Effector memory CD8-positive, alpha-beta T cell (primary cell): ENCODE measurements around the gene CACNA1F.

Experiments used
- ATAC-seq: fragments of 150-1000 bp; cut with Tn5 transposase; replicated peaks from 2 replicates; pipeline ENCODE4 v1.10.0; 2021; ENCODE audit warnings: mild to moderate bottlenecking, moderate library complexity
- DNase-seq, 3 experiments: peaks; one replicate each; pipeline ENCODE4 v3.0.0; 2021
- H3K27ac Mint-ChIP-seq, 2 donors: one replicate each; pipeline ENCODE4 v1.8.0; 2022; ENCODE audit warnings: mild to moderate bottlenecking in 2 of 2, mixed read lengths in 2 of 2, moderate library complexity in 2 of 2
- H3K27me3 Mint-ChIP-seq, 2 donors: one replicate each; pipeline ENCODE4 v1.8.0; 2022; ENCODE audit warnings: mixed read lengths in 2 of 2
- H3K36me3 Mint-ChIP-seq: one replicate; pipeline ENCODE4 v1.8.0; 2022; ENCODE audit warnings: mild to moderate bottlenecking, moderate library complexity, mixed read lengths; ENCODE audit not compliant: insufficient read depth
- H3K4me1 Mint-ChIP-seq, 2 donors: one replicate each; pipeline ENCODE4 v1.8.0; 2022; ENCODE audit warnings: low read depth in 2 of 2, mixed read lengths in 2 of 2
- H3K4me3 Mint-ChIP-seq, 2 donors: one replicate each; pipeline ENCODE4 v1.8.0; 2022; ENCODE audit warnings: mild to moderate bottlenecking in 2 of 2, mixed read lengths in 2 of 2, moderate library complexity in 2 of 2
- H3K9me3 Mint-ChIP-seq, 2 donors: one replicate each; pipeline ENCODE4 v1.8.0; 2022; ENCODE audit warnings: mixed read lengths in 2 of 2

Gene CACNA1F

DNA sequence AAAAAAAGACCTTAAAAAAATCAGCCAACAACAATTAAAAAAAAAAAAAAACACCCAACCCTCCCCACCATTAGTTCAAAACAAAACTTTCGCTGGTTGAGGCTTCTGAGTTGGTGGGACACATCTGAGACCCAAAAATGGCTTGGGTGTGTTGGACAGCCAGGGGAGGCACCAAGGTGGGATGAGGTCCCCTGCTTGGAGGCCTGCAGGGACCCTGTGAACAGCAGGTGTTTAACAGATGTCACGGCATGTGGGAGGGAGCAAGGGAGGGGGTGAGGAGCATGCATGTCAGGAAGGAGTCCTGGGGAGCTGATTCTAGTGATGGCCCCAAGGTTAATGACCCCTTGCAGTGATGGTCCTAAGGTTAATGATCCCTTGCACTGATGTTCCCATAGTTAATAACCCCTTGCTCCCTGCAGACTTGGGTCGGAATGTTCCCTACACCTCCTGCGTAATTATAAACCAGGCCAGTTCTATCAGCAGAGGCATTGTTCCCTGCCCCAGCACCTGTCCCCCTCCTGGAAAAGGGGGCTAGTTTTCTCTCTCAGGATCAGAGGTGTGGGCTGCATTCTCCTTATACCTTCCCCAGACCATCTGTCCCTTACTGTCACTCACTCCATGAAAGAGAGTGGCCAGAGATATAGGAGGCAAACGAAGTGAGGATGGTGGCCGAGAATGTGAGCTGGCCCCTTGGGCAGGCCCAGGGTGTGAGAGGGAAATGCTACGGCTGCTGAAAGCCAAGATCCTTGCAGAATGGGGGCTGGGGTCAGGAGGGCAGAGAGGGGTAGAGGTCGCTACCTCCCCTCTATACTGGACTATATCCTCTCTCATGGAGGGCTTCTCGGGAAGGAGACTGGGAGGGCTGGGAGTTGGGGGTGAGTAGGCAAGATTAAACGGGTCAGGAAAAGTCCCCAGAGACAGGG, 33.6 kb upstream of the CACNA1F start:
- ATAC-seq = no peak
- no peak for DNase-seq
- H3K4me1 Mint-ChIP-seq = peaks cover 13 to 14% of the 10 kb centered on the region in 2 donors
- H3K27me3 Mint-ChIP-seq = no peaks in the 10 kb centered on the region
- peaks cover 19% of the 10 kb centered on the region for H3K36me3 Mint-ChIP-seq
- peak overlapping the region in 1 of 2 donors; percentile 28 for H3K4me3 Mint-ChIP-seq
- H3K9me3 Mint-ChIP-seq = no peaks in the 10 kb centered on the region
- H3K27ac Mint-ChIP-seq = no peak overlapping the region

DNA sequence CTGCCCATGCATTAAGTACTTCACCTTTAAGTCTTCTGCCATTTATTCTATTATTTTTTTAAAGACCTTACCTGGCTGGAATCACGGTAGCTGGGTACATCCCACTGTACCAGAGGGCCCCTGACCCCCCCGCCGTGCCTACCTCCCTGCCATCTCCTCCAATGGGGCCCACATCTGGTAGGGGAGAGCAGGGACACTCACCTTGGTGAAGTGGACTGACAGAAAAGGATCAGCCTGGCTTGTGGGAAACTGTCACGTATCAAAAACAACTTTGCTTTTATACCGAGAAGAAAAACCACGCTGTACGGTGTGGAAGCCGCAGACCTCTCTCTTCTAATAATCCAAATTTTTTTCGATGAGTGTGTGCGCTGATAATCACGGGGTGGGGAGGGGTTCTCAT, 31.3 kb upstream of the CACNA1F start, which contains the start of gene FOXP3:
Gene FOXP3, minus strand, starts transcription at position 251 of the 400 bp plus-strand sequence. CDS start 6,205 bp downstream, outside the sequence.
- H3K27ac Mint-ChIP-seq = peak within 1 kb of the TSS in 1 of 2 donors; percentile 17
- H3K4me3 Mint-ChIP-seq = peak within 1 kb of the TSS; percentile 10 to 49
- peaks cover 17% of the 10 kb centered on the region for H3K36me3 Mint-ChIP-seq
- DNase-seq (no peak), ATAC-seq (no peak)
- no peaks in the 10 kb centered on the region for H3K27me3 Mint-ChIP-seq
- H3K9me3 Mint-ChIP-seq = no peaks in the 10 kb centered on the region
- peaks cover 8% of the 10 kb centered on the region in 2 donors for H3K4me1 Mint-ChIP-seq

DNA sequence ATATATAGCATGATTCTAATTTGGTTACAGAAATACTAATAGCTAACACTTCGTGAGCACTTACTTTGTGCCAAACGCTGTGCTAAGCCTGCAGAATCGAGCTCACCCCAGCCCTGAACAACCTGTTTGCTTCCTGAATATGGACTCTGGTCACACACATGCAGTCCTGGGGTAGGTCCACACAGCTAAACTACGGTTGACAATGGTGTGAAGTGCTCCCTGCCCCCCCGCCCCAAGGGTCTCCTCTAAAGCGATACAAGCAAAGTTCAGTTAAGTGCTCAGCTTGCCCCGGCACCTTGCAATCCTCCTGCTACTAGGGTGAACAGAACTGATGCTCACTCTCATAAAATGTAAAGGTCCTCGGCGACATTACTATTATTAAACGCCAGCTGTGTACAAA, 30.5 kb upstream of the CACNA1F start:
- peaks cover 8 to 10% of the 10 kb centered on the region in 2 donors for H3K4me1 Mint-ChIP-seq
- DNase-seq (no peak), ATAC-seq (no peak)
- H3K4me3 Mint-ChIP-seq = no peak overlapping the region
- H3K27ac Mint-ChIP-seq = peak overlapping the region in 1 of 2 donors; percentile 17
- no peaks in the 10 kb centered on the region for H3K9me3 Mint-ChIP-seq
- peaks cover 9% of the 10 kb centered on the region for H3K36me3 Mint-ChIP-seq
- H3K27me3 Mint-ChIP-seq = no peaks in the 10 kb centered on the region

DNA sequence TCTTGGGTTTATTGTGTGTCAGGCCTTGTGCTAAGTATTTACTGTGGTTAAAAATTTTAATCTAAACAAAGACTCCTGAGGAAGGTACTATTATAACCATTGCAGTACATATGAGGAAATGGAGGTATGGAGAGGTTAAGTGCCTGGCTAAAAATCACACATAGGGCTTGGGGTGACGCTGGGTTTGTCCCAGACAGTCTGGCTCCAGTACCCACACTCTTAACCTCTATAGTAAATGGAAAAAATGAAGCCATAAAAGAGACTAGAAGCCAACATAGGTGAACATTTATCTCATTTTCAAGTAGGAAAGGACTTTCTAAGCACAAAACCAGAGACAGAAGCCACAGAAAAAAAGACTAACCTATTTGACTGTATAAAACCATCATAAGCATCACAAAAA, 29.5 kb upstream of the CACNA1F start:
- ATAC-seq (no peak), DNase-seq (no peak)
- Mint-ChIP-seq H3K4me1 (peaks cover 8 to 14% of the 10 kb centered on the region in 2 donors), H3K4me3 (no peak overlapping the region), H3K27ac (no peak overlapping the region), H3K27me3 (no peaks in the 10 kb centered on the region), H3K36me3 (peaks cover 5% of the 10 kb centered on the region), H3K9me3 (no peaks in the 10 kb centered on the region)

DNA sequence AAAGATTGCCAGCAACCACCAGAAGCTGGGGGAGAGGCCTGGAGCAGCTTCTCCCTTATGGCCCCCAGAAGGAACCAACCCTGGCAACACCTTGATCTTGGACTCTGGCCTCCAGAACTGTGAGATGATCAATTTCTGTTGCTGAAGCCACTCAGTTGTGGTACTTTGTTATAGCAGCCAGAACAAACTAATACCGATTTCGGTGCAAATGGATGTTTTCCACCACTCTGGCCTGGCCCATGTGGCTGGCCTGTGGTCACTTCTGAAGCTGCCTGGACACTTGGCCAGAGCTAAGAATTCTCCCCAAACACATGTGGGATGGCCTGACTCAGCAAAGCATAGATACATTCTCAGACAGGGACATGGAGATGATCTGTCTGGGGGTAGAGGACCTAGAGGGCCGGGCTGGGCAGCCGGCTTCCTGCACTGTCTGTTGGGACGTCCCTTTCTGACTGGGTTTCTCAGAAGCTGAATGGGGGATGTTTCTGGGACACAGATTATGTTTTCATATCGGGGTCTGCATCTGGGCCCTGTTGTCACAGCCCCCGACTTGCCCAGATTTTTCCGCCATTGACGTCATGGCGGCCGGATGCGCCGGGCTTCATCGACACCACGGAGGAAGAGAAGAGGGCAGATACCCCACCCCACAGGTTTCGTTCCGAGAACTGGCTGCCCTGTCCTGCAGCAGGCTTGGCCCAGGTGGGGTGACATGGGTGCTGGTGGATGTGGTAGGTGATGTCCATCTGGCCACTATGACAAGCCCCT, 27.3 kb upstream of the CACNA1F start:
- no peak for ATAC-seq
- no peak for DNase-seq
- peaks cover 8 to 19% of the 10 kb centered on the region in 2 donors for H3K4me1 Mint-ChIP-seq
- H3K9me3 Mint-ChIP-seq = no peaks in the 10 kb centered on the region
- H3K36me3 Mint-ChIP-seq = peaks cover 5% of the 10 kb centered on the region
- no peaks in the 10 kb centered on the region for H3K27me3 Mint-ChIP-seq
- H3K27ac Mint-ChIP-seq = peak overlapping the region in 1 of 2 donors; percentile 63
- H3K4me3 Mint-ChIP-seq = no peak overlapping the region

DNA sequence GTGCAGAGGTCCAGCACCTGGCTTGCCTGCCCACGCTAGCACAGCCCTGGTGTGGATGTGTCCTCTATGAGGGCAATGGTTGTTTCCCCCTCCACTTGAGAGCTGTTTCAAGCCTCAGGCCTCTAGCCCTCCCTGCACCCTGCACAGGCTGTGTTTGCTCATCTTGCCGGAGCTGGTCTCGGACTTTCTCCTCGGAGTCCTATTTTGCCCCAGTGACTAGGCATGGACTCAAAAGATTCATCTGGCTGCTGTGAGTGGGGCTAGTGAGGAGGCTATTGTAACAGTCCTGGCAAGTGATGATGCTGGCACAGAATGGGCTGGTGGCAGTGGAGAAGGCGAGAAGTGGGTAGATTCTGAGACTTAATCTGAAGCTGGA, 25.6 kb upstream of the CACNA1F start:
- ATAC-seq (no peak), DNase-seq (no peak)
- H3K4me3 Mint-ChIP-seq = no peak overlapping the region
- H3K27ac Mint-ChIP-seq = peak overlapping the region; percentile 63 to 71
- no peaks in the 10 kb centered on the region for H3K27me3 Mint-ChIP-seq
- H3K4me1 Mint-ChIP-seq = peaks cover 3 to 18% of the 10 kb centered on the region in 2 donors
- H3K9me3 Mint-ChIP-seq = no peaks in the 10 kb centered on the region
- peaks cover under 1% of the 10 kb centered on the region for H3K36me3 Mint-ChIP-seq

DNA sequence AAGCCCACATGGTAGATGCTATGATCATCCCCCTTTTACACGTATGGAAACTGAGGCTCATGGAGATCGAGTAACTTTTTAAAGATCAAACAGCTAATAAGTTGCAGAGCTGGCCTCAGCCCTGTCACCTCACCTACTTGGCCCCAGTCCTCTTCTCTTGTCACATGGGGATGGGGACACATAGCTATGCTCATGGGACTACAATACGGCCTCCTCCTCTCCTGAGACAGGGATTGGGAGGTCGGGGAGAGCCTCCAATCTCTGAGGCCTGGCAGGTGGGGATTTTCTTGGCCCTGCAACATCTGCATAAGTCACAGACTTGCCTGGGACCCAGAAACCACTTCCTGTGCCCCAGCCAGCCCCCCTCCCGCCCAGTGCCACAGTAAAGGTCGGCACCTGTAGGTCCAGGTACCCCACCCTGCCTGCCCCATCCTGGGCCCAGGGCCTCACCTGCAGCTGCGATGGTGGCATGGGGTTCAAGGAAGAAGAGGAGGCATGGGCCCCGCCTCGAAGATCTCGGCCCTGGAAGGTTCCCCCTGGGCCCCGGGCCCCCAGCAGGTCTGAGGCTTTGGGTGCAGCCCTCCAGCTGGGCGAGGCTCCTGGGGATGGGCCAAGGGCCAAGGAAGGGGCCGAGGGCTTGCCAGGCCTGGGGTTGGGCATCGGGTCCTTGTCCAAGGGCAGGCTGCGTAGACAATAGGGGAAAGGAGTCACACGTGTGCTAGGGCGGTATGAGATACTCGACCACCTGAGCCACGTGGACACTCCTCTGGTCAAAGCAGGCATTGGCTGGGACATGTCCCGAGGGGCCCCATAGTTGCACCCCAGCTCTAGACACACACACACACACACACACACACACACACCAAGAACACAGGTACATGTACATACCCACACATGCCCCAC, 25.0 kb upstream of the CACNA1F start:
- DNase-seq = no peak
- Mint-ChIP-seq H3K27me3 (no peaks in the 10 kb centered on the region), H3K27ac (peak overlapping the region; percentile 71 to 77), H3K9me3 (no peaks in the 10 kb centered on the region), H3K4me3 (peak overlapping the region; percentile 38 to 51), H3K36me3 (no peaks in the 10 kb centered on the region), H3K4me1 (peaks cover 3 to 18% of the 10 kb centered on the region in 2 donors)
- ATAC-seq = peak; percentile 63

DNA sequence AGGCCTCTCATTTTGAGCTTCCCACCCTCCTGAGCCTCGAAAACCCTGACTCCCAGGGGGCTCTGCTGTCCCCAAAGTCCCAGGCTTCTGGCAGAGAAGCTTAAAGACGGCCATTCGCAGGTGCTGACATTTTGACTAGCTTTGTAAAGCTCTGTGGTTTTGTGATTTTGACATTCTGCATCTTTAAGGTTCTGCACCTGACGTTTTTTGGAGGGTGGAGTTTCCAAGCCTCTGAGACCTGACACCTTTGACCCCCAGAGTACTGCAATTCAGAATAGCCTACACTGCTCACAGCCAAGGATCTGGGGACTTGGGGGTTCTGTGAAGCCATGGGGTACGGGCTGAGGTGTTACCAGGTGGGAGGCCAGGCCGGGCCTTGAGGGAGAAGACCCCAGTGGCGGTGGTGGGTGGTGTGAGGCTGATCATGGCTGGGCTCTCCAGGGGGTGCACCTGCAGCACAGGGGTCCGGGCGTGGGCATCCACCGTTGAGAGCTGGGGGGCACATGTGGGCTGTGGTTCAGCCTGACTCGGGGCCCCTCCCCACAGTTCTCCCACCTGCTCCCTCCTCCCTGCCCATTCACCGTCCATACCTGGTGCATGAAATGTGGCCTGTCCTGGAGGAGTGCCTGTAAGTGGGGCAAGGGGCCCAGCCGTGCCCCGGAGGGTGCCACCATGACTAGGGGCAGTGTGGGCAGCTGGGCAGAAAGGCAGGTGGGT, 24.1 kb upstream of the CACNA1F start:
- Mint-ChIP-seq H3K4me1 (peaks cover 3 to 18% of the 10 kb centered on the region in 2 donors), H3K27me3 (no peaks in the 10 kb centered on the region), H3K4me3 (peak overlapping the region; percentile 38 to 51), H3K27ac (peak overlapping the region; percentile 56 to 77), H3K36me3 (peaks cover 2% of the 10 kb centered on the region), H3K9me3 (no peaks in the 10 kb centered on the region)
- no peak for DNase-seq
- ATAC-seq = no peak

DNA sequence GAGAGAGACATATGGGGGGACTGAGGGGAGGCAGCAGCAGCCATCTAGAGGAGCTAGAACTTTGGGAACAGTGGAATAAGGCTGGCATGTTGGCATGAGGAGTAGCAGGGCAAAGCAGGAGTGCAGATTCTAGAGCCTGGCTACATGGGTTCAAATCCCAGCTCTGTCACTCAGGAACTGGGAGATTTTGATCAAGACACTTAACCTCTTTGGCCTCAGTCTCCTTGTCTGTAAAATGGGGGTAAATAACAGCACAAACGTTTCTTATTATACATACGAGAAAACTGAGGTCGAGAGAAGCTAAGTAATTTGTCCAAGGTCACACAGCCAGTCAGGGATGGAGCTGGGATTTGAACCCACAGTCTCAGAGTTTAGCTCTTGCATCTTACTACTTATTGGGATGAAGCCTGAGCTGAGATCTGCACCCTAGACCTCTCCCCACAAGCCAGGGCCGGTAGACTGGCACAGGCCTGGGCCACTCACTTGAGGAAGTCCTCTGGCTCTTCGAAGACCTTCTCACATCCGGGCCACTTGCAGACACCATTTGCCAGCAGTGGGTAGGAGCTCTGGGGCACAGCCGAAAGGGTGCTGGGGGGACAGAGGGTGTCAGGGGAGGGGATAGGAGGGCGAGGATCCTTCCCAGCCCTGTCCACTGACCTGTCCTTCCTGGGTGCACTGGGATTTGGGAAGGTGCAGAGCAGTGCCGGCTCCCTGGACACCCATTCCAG, 23.3 kb upstream of the CACNA1F start:
- H3K27ac Mint-ChIP-seq = peak overlapping the region in 1 of 2 donors; percentile 56

DNA sequence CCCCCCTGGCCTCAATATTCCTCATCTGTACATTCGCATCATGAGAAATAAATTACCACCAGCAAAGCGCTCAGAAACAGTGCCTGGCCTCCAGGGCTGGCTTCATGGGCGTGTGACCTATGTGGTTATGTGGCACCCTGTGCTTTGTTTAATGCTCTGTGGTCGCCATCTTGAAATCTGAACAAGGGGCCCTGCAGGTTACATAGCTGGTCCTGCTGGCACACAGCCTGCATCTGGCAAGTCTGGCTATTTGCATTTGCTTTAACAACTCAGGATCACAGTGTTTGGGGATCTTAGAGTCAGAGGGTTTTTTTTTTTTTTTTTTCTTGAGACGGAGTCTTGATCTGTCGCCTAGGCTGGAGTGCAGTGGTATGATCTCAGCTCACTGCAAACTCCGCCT, 21.5 kb upstream of the CACNA1F start:
- Mint-ChIP-seq H3K4me1 (peaks cover under 1 to 25% of the 10 kb centered on the region in 2 donors), H3K36me3 (peaks cover 2% of the 10 kb centered on the region), H3K27ac (no peak overlapping the region), H3K4me3 (no peak overlapping the region), H3K9me3 (no peaks in the 10 kb centered on the region), H3K27me3 (no peaks in the 10 kb centered on the region)
- ATAC-seq (no peak), DNase-seq (no peak)

More for the DNA sequence above, 23.3 kb upstream of the CACNA1F start:
- DNase-seq = no peak
- H3K36me3 Mint-ChIP-seq = peaks cover 2% of the 10 kb centered on the region
- peaks cover 3 to 20% of the 10 kb centered on the region in 2 donors for H3K4me1 Mint-ChIP-seq
- no peak overlapping the region for H3K4me3 Mint-ChIP-seq
- no peak for ATAC-seq
- H3K27me3 Mint-ChIP-seq = no peaks in the 10 kb centered on the region
- H3K9me3 Mint-ChIP-seq = no peaks in the 10 kb centered on the region

DNA sequence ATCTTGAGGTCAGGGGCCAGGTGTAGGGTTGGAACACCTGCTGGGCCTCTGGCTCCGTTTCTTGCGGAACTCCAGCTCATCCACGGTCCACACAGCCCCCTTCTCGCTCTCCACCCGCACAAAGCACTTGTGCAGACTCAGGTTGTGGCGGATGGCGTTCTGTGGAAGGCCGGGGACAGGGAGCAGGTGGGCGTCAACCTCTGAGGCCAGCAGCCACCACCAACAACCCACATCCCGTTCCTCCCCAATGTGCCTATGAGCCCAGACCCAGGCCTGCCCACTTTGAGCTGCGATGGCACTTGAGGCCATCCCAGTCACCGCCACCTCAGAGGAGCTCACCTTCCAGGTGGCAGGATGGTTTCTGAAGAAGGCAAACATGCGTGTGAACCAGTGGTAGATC, 18.2 kb upstream of the CACNA1F start:
- Mint-ChIP-seq H3K36me3 (peaks cover 6% of the 10 kb centered on the region), H3K27me3 (no peaks in the 10 kb centered on the region), H3K27ac (peak overlapping the region in 1 of 2 donors; percentile 84), H3K4me3 (no peak overlapping the region), H3K4me1 (peaks cover 0 to 9% of the 10 kb centered on the region in 2 donors), H3K9me3 (no peaks in the 10 kb centered on the region)
- ATAC-seq (no peak), DNase-seq (no peak)

DNA sequence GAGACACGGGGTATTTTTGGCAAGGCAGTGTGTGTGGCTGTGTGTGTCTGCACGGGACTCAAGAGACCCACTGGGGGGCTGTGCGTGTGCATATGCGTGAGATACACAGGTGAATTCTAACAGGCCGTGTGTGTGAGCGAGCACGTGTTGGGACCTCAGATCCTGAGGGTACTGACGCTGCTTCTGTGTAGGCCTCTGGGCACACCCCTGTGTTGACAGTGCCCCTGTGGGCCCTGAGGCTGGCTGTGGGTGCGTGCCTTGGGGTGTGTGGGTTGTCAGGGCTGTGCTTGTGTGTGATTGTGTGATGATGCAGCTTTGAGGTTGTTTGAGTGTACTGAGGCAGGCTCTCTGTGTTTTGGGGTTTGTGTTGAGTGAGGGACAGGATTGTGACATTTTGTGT, 17.4 kb upstream of the CACNA1F start:
- no peak for ATAC-seq
- H3K9me3 Mint-ChIP-seq = no peaks in the 10 kb centered on the region
- peak overlapping the region; percentile 84 to 87 for H3K27ac Mint-ChIP-seq
- peaks cover 0 to 9% of the 10 kb centered on the region in 2 donors for H3K4me1 Mint-ChIP-seq
- no peak overlapping the region for H3K4me3 Mint-ChIP-seq
- H3K27me3 Mint-ChIP-seq = no peaks in the 10 kb centered on the region
- DNase-seq = no peak
- H3K36me3 Mint-ChIP-seq = peaks cover 11% of the 10 kb centered on the region
